Astrocyte of the cerebellum (primary cell): Measurements from ENCODE around the gene STT3A.

ENCODE experiments used
- DNase-seq: peaks from one replicate; pipeline ENCODE4 v3.0.0-alpha.2; 2011; ENCODE audit warnings: low read depth
- H3K4me3 ChIP-seq: 2 replicates; pipeline ENCODE4 v1.5.1; 2011; ENCODE audit warnings: mild to moderate bottlenecking, low read depth, low read length, moderate library complexity
- CTCF ChIP-seq: IDR thresholded peaks from 2 replicates; pipeline ENCODE4 v1.5.1; 2012; ENCODE audit warnings: low read length, low read depth, moderate library complexity, mild to moderate bottlenecking; ENCODE audit errors: missing control alignments
- in situ Hi-C: cut with HindIII; loops from 2 replicates; pipeline ENCODE4 v1.10.0; 2017; ENCODE audit warnings: low sequenced_read_pairs

Gene STT3A

GRCh38 chr11:125585487-125585886 lies 7.2 kb upstream of the STT3A start:
- in situ Hi-C loops: no loop called here
- TF ChIP-seq CTCF: no peak
- no peak for DNase-seq
- no peak overlapping the region for H3K4me3 ChIP-seq

GRCh38 chr11:125586623-125587022 lies 6.0 kb upstream of the STT3A start:
- in situ Hi-C loops: no loop called here

GRCh38 chr11:125587480-125587879 lies 5.2 kb upstream of the STT3A start:
- no peak overlapping the region for H3K4me3 ChIP-seq
- in situ Hi-C loops: no loop called here
- TF ChIP-seq CTCF: no peak
- DNase-seq: no peak

More at GRCh38 chr11:125586623-125587022, 6.0 kb upstream of the STT3A start:
- DNase-seq: no peak
- no peak for TF ChIP-seq CTCF
- no peak overlapping the region for H3K4me3 ChIP-seq

- H3K4me3 ChIP-seq: no peak overlapping the region
- DNase-seq: no peak
- in situ Hi-C loops: no loop called here
- no peak for TF ChIP-seq CTCF
These were observed 4.1 kb upstream of the STT3A start for GRCh38 chr11:125588505-125588904.

- in situ Hi-C loops: no loop called here
- DNase-seq: no peak
- H3K4me3 ChIP-seq: peak overlapping the region; percentile 89
These were observed 875 bp upstream of the STT3A start for GRCh38 chr11:125591649-125592304.

GRCh38 chr11:125593114-125593820 lies 615 bp downstream of the STT3A start:
- in situ Hi-C loops: no loop called here
- peak overlapping the region; percentile 89 for H3K4me3 ChIP-seq
- DNase-seq: no peak
- TF ChIP-seq CTCF: no peak

More at GRCh38 chr11:125591649-125592304, 875 bp upstream of the STT3A start:
- no peak for TF ChIP-seq CTCF
